ENCODE data around the gene ARHGAP27. TPM values are rescaled to one million over a fixed set of nuclear protein-coding genes. Genes with fewer than 3 reads are reported as not detected.

The ARHGAP27 gene
- total RNA-seq, 1 donor from 2014 or later: 4.7 TPM

DNA sequence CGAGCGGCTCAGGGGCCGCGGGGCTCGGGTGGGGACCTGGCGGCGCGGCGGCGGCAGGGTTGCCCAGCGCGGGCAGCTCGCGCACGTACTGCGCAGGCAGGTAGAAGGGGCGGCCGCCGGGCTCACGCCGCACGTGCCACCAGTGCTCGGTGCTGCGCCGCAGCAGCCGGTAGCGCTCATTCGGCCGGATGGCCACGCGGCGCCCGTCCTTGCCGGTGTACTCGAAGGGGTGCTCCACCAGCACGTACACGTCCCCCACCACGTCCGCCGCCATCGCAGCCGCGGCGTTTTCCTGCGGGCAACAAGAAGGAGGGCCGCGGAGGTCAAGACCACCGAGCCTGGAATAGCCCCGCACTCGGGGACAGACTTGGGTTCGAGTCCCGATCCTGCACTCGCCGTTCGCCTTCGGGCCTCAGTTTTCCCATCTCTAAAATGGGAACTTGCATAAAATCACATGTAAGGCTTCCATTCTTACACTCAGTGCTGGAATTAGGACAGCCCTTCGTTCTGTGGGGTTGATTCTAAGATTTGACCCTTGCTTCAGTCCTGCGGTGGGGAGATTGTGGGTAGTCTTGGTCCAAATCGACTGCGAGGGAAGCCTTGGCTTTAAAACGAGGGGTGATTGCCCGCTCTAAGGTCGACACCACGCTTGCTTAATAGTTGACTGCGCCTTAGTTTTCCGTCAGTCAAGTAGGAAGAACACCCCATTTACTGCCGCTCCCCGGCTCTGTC, 2.5 kb downstream of the ARHGAP27 start:
- H3K27ac ChIP-seq (ENCODE audit: low read depth, low read length): no peak overlapping the region
- H3K4me3 ChIP-seq (ENCODE audit: low read length in 3 of 3): no peak overlapping the region
- H3K27me3 ChIP-seq (ENCODE audit: control insufficient read depth in 3 of 3, insufficient read depth in 3 of 3, low read length in 3 of 3): peaks cover 22 to 39% (median 31%) of the 10 kb centered on the region in 3 donors
- peaks cover 23 to 33% (median 23%) of the 10 kb centered on the region in 3 donors for H3K4me1 ChIP-seq (ENCODE audit: control insufficient read depth in 3 of 3, insufficient read depth in 3 of 3, low read length in 3 of 3)
- H3K9me3 ChIP-seq (ENCODE audit: control insufficient read depth in 3 of 3, low read length in 3 of 3): no peaks in the 10 kb centered on the region
- H3K9ac ChIP-seq (ENCODE audit: low read depth in 1 of 3, low read length in 3 of 3): no peak overlapping the region
- peaks cover 0 to 2% (median 0%) of the 10 kb centered on the region in 3 donors for H3K36me3 ChIP-seq (ENCODE audit: control insufficient read depth in 3 of 3, insufficient read depth in 3 of 3, low read length in 3 of 3)

DNA sequence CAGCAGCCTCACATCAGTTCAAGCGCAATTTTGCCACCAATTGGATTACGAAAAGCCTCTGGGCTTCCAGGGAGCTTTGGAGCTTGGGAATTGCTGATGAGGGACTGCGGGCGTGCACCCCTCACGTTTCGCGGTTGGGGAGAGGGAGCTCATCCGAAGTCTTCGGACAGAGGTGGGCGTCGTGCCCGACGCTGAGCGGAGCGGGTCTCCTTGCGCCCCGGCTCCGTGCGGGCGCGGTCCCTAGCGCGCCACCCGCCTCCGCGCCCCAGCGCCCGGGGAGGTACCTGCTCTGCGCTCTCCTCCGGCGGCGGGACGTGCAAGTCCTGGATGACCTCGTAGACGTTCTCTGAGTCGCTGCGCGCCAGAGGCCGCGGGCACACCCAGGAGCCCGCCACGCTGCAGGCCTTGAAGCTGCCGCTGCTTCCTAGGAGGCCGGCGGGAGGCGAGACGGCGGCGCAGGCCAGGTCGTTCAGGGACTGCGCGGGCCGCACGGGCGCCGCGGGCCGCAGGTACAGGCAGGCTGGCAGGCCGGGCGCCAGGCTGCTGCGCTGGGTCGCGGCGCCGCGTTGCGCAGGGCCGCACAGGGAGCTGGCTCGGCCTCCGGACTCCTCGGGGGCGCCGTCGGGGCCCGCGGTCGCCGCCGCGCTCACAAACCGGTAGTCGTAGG, 3.2 kb downstream of the ARHGAP27 start:
- H3K9ac ChIP-seq (ENCODE audit: low read depth in 1 of 3, low read length in 3 of 3): no peak overlapping the region
- H3K27ac ChIP-seq (ENCODE audit: low read depth, low read length): no peak overlapping the region
- no peak overlapping the region for H3K4me3 ChIP-seq (ENCODE audit: low read length in 3 of 3)
- H3K27me3 ChIP-seq (ENCODE audit: control insufficient read depth in 3 of 3, insufficient read depth in 3 of 3, low read length in 3 of 3): peaks cover 22 to 39% (median 31%) of the 10 kb centered on the region in 3 donors
- H3K4me1 ChIP-seq (ENCODE audit: control insufficient read depth in 3 of 3, insufficient read depth in 3 of 3, low read length in 3 of 3): peaks cover 23 to 33% (median 23%) of the 10 kb centered on the region in 3 donors
- no peaks in the 10 kb centered on the region for H3K9me3 ChIP-seq (ENCODE audit: control insufficient read depth in 3 of 3, low read length in 3 of 3)
- no peaks in the 10 kb centered on the region for H3K36me3 ChIP-seq (ENCODE audit: control insufficient read depth in 3 of 3, insufficient read depth in 3 of 3, low read length in 3 of 3)

DNA sequence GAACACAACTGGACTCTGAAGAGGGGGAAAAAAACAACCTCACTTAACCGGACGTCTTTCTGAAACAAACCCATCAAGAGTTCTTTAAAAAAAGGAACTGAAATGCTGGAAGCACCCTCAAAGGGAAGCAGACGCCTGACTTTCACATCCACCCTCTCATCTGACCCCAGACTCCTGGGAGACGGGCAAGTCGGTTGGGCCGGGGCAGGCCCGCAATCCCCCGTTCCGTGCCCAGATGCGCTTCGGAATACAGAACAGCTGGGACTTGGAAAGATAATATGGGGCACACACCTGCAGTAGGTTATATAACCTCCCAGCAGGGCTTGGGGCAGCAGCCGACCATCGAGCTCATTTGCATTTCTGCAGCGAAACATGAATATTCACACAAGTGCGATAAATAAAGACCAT, 3.7 kb downstream of the ARHGAP27 start:
- peaks cover 22 to 39% (median 31%) of the 10 kb centered on the region in 3 donors for H3K27me3 ChIP-seq (ENCODE audit: control insufficient read depth in 3 of 3, insufficient read depth in 3 of 3, low read length in 3 of 3)
- no peak overlapping the region for H3K4me3 ChIP-seq (ENCODE audit: low read length in 3 of 3)
- H3K4me1 ChIP-seq (ENCODE audit: control insufficient read depth in 3 of 3, insufficient read depth in 3 of 3, low read length in 3 of 3): peaks cover 23 to 33% (median 23%) of the 10 kb centered on the region in 3 donors
- H3K9ac ChIP-seq (ENCODE audit: low read depth in 1 of 3, low read length in 3 of 3): no peak overlapping the region
- no peaks in the 10 kb centered on the region for H3K36me3 ChIP-seq (ENCODE audit: control insufficient read depth in 3 of 3, insufficient read depth in 3 of 3, low read length in 3 of 3)
- H3K9me3 ChIP-seq (ENCODE audit: control insufficient read depth in 3 of 3, low read length in 3 of 3): no peaks in the 10 kb centered on the region
- no peak overlapping the region for H3K27ac ChIP-seq (ENCODE audit: low read depth, low read length)

DNA sequence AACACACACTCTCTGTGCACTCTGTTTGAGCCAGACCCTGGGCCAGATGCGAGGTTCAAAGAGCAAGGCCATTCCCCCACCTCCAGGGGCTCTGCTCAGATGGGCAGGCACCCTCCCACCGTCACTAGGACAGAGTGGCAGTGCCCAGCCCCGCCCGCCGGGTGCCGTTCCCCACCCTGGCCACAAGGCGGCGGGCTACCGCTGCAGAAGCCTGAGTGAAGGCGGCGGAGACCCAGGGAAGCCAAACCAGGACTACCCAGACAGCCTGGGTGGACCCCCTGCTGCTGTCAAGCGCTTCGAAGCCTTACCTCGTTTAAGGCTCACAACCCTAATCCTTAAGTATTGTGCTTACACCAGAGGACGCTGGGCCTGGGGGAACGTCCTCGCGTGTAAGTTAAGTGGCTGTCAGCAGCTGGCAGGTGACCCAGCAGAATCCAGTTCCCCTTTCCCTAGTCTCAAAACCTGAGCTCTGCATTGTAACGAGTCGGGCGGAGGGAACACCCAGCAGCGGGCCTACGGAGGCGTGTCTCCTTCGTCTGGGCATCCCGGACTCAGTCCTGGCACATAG, 4.5 kb downstream of the ARHGAP27 start:
- H3K36me3 ChIP-seq (ENCODE audit: control insufficient read depth in 3 of 3, insufficient read depth in 3 of 3, low read length in 3 of 3): no peaks in the 10 kb centered on the region
- H3K27ac ChIP-seq (ENCODE audit: low read depth, low read length): no peak overlapping the region
- H3K4me3 ChIP-seq (ENCODE audit: low read length in 3 of 3): peak overlapping the region; percentile 46 to 58 (median 49)
- peak overlapping the region; percentile 4 to 33 (median 23) for H3K9ac ChIP-seq (ENCODE audit: low read depth in 1 of 3, low read length in 3 of 3)
- H3K27me3 ChIP-seq (ENCODE audit: control insufficient read depth in 3 of 3, insufficient read depth in 3 of 3, low read length in 3 of 3): peaks cover 22 to 36% (median 31%) of the 10 kb centered on the region in 3 donors
- H3K9me3 ChIP-seq (ENCODE audit: control insufficient read depth in 3 of 3, low read length in 3 of 3): no peaks in the 10 kb centered on the region
- H3K4me1 ChIP-seq (ENCODE audit: control insufficient read depth in 3 of 3, insufficient read depth in 3 of 3, low read length in 3 of 3): peaks cover 23 to 31% (median 23%) of the 10 kb centered on the region in 3 donors

DNA sequence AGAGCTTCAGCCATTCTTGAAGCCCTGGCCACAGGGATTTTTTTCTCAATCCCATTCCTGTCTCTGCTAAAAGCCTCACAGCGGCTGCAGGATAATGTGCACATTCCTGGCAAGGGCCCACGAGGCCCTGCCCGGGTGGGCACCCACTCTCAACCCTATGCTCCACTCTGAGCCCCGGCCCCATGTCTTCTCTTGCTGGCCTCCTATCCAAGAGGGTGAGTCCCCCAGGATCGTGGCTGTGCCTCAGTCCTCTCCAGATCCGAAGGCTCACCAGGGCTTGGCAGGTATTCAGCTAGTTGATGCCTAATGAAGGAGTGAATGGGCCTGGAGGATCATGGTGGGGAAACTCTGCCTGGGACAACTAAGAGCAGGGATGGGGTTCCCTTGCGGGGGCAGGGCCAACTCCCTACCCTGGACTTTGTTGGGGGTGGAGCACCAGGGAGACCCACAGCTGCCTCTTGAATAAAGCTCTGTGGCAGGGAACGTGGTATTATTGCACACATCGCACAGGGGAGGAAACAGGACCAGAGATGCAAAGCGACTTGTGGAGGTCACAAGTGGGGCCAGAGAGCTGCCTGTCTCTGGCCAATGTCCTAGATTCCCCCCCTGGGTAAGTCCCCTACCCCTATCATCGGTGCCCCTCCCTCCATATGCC, 5.4 kb downstream of the ARHGAP27 start:
- Histone ChIP-seq H3K4me3 (ENCODE audit: low read length in 3 of 3) (no peak overlapping the region), H3K9ac (ENCODE audit: low read depth in 1 of 3, low read length in 3 of 3) (no peak overlapping the region), H3K27me3 (ENCODE audit: control insufficient read depth in 3 of 3, insufficient read depth in 3 of 3, low read length in 3 of 3) (peaks cover 22 to 36% (median 31%) of the 10 kb centered on the region in 3 donors), H3K27ac (ENCODE audit: low read depth, low read length) (no peak overlapping the region), H3K4me1 (ENCODE audit: control insufficient read depth in 3 of 3, insufficient read depth in 3 of 3, low read length in 3 of 3) (peaks cover 23 to 30% (median 23%) of the 10 kb centered on the region in 3 donors), H3K9me3 (ENCODE audit: control insufficient read depth in 3 of 3, low read length in 3 of 3) (no peaks in the 10 kb centered on the region), H3K36me3 (ENCODE audit: control insufficient read depth in 3 of 3, insufficient read depth in 3 of 3, low read length in 3 of 3) (no peaks in the 10 kb centered on the region)

DNA sequence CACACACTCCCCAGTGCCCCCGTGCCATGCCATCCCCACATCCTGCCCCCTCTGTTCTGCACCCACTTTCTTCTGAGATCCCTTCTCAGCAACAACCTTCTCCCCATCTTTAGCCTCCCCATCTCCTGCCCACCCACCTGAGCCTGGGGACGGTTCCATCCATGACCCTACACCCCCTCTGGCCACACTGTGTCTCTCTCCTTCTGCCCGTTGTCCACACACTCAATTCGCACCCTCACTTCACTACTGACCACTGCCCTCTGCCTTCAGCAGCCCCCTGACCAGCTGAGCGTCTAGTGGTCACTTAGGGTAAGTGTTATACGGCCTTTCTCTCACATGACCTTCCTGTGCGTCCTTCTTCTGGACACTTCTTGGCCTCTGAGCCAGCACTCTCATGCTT, 6.1 kb downstream of the ARHGAP27 start:
- peaks cover 21 to 24% (median 22%) of the 10 kb centered on the region in 3 donors for H3K4me1 ChIP-seq (ENCODE audit: control insufficient read depth in 3 of 3, insufficient read depth in 3 of 3, low read length in 3 of 3)
- no peaks in the 10 kb centered on the region for H3K9me3 ChIP-seq (ENCODE audit: control insufficient read depth in 3 of 3, low read length in 3 of 3)
- H3K27ac ChIP-seq (ENCODE audit: low read depth, low read length): no peak overlapping the region
- no peaks in the 10 kb centered on the region for H3K36me3 ChIP-seq (ENCODE audit: control insufficient read depth in 3 of 3, insufficient read depth in 3 of 3, low read length in 3 of 3)
- H3K9ac ChIP-seq (ENCODE audit: low read depth in 1 of 3, low read length in 3 of 3): no peak overlapping the region
- H3K4me3 ChIP-seq (ENCODE audit: low read length in 3 of 3): no peak overlapping the region
- H3K27me3 ChIP-seq (ENCODE audit: control insufficient read depth in 3 of 3, insufficient read depth in 3 of 3, low read length in 3 of 3): peaks cover 21 to 35% (median 29%) of the 10 kb centered on the region in 3 donors

DNA sequence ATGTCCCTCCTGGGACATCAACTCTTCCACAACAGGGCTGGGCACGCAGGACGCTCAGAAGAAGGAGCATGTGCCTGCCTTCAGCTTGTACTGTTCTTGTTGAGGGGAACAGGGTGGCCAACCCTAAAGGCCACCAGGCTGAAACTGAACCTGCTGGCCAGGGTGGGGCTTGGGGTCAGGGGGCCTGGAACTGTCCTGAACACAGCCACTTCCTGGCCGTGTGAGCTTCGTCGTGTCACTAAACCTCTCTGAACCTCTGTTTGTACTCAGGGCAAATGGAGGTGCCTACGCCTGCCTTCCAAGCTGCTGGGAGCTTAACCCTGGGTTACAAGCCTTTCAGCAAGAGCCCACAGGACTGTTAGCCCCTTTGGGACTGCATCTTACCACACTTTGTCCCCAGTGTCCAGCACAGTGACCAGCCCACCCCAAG, 6.7 kb downstream of the ARHGAP27 start:
- peaks cover 16 to 19% (median 16%) of the 10 kb centered on the region in 3 donors for H3K4me1 ChIP-seq (ENCODE audit: control insufficient read depth in 3 of 3, insufficient read depth in 3 of 3, low read length in 3 of 3)
- H3K27ac ChIP-seq (ENCODE audit: low read depth, low read length): no peak overlapping the region
- peaks cover 20 to 29% (median 24%) of the 10 kb centered on the region in 3 donors for H3K27me3 ChIP-seq (ENCODE audit: control insufficient read depth in 3 of 3, insufficient read depth in 3 of 3, low read length in 3 of 3)
- H3K36me3 ChIP-seq (ENCODE audit: control insufficient read depth in 3 of 3, insufficient read depth in 3 of 3, low read length in 3 of 3): no peaks in the 10 kb centered on the region
- H3K4me3 ChIP-seq (ENCODE audit: low read length in 3 of 3): no peak overlapping the region
- H3K9ac ChIP-seq (ENCODE audit: low read depth in 1 of 3, low read length in 3 of 3): no peak overlapping the region
- H3K9me3 ChIP-seq (ENCODE audit: control insufficient read depth in 3 of 3, low read length in 3 of 3): no peaks in the 10 kb centered on the region

DNA sequence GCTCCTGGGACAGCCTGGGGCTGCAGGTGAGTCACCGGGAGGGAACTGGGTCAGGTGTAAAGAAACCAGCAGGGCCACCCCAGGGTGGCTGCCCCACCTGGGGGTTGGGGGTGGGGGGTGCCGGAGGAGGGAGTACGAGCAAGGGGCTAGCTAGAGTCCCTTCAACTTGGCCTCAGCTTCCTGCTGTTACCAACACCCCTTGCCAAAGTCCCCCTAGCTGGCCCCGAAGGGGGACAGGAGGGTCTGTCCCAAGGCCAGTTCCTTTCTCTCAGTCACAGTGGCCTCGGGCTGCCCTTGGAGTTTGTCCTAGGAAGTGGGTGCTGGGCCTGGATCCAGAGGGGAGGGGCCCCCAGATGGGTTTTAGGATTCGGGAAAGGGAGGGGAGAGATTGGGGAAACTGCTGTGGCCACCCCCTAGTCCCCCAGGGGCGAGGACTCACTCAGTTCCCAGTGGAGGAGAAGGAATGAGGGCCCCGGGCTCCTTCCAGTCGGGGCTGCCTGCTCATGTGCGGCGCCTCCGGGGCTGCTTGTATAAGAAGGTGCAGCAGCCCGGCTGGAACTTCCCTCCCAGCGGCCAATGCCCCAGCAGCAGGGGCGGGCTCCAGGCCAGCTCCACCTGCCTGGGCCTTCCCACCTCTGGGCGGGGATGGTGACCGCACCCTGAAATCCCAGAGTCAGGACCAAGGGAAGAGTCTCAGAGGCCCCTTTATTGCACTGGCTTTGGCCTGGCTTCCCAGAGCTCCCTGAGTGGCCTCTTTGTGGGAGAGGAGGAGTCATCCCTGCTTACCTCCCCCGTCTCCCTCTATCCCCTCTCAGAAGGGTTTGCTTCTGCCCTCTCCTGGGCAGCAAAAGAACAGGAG, 7.3 kb downstream of the ARHGAP27 start:
- H3K9me3 ChIP-seq (ENCODE audit: control insufficient read depth in 3 of 3, low read length in 3 of 3): no peaks in the 10 kb centered on the region
- H3K4me1 ChIP-seq (ENCODE audit: control insufficient read depth in 3 of 3, insufficient read depth in 3 of 3, low read length in 3 of 3): peaks cover 12 to 14% (median 12%) of the 10 kb centered on the region in 3 donors
- no peaks in the 10 kb centered on the region for H3K36me3 ChIP-seq (ENCODE audit: control insufficient read depth in 3 of 3, insufficient read depth in 3 of 3, low read length in 3 of 3)
- no peak overlapping the region for H3K27ac ChIP-seq (ENCODE audit: low read depth, low read length)
- H3K9ac ChIP-seq (ENCODE audit: low read depth in 1 of 3, low read length in 3 of 3): no peak overlapping the region
- H3K27me3 ChIP-seq (ENCODE audit: control insufficient read depth in 3 of 3, insufficient read depth in 3 of 3, low read length in 3 of 3): peaks cover 16 to 23% (median 19%) of the 10 kb centered on the region in 3 donors
- H3K4me3 ChIP-seq (ENCODE audit: low read length in 3 of 3): no peak overlapping the region

DNA sequence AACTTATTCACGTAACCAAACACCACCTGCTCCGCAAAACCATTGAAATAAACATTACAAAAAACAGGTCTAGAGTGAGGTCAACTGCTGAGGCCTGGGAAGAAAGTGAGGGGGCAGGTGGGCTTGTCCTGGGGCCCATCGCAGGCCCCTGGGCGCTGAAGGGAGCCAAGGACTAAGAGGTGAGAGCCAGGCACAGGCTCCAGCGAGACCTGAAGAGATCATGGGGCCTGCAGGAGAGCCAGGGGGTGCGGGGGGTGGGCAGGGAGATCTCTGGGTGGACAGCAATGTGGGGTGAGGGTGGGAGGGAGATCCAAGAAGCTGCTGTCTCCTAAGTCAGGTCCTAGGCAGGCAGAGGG, 7.9 kb downstream of the ARHGAP27 start:
- H3K27ac ChIP-seq (ENCODE audit: low read depth, low read length): no peak overlapping the region
- H3K9ac ChIP-seq (ENCODE audit: low read depth in 1 of 3, low read length in 3 of 3): no peak overlapping the region
- H3K4me1 ChIP-seq (ENCODE audit: control insufficient read depth in 3 of 3, insufficient read depth in 3 of 3, low read length in 3 of 3): peaks cover 12 to 14% (median 12%) of the 10 kb centered on the region in 3 donors
- no peaks in the 10 kb centered on the region for H3K36me3 ChIP-seq (ENCODE audit: control insufficient read depth in 3 of 3, insufficient read depth in 3 of 3, low read length in 3 of 3)
- no peak overlapping the region for H3K4me3 ChIP-seq (ENCODE audit: low read length in 3 of 3)
- no peaks in the 10 kb centered on the region for H3K9me3 ChIP-seq (ENCODE audit: control insufficient read depth in 3 of 3, low read length in 3 of 3)
- H3K27me3 ChIP-seq (ENCODE audit: control insufficient read depth in 3 of 3, insufficient read depth in 3 of 3, low read length in 3 of 3): peaks cover 10 to 17% (median 14%) of the 10 kb centered on the region in 3 donors

All from skeletal muscle tissue (tissue), 4 donors.